Cardiac muscle cell (in vitro differentiated cells and primary cell): ENCODE results near the gene PRKD1. TPM values are rescaled to one million over a fixed set of nuclear protein-coding genes. Genes with fewer than 3 reads are reported as not detected.

Experiments
- DNase-seq, 2 donors: peaks; one replicate each; pipeline versions ENCODE4 v3.0.0 to v3.0.0-alpha.2; 2010 to 2017; ENCODE audit warnings: low read depth in 1 of 2, low spot score in 1 of 2
- H3K27ac ChIP-seq: fragments of 200-600 bp; sonication (generic); 2 replicates; pipeline ENCODE4 v1.5.1; 2016
- H3K27me3 ChIP-seq: fragments of 200-600 bp; sonication (generic); 2 replicates; pipeline ENCODE4 v1.6.0; 2016; ENCODE audit warnings: control low read depth
- H3K36me3 ChIP-seq: fragments of 200-600 bp; sonication (generic); 2 replicates; pipeline ENCODE4 v1.5.1; 2016; ENCODE audit warnings: control low read depth
- H3K4me1 ChIP-seq: fragments of 200-600 bp; sonication (generic); 2 replicates; pipeline ENCODE4 v1.8.1; 2017; ENCODE audit warnings: low read depth, mild to moderate bottlenecking, mixed run types
- H3K4me3 ChIP-seq: fragments of 200-600 bp; sonication (generic); 2 replicates; pipeline ENCODE4 v1.5.1; 2016; ENCODE audit warnings: mild to moderate bottlenecking
- H3K9me3 ChIP-seq: fragments of 200-600 bp; sonication (generic); 2 replicates; pipeline ENCODE4 v1.5.1; 2017; ENCODE audit warnings: low read depth, mild to moderate bottlenecking, control low read depth
- polyA plus RNA-seq: library from polyadenylated mRNA; unstranded; fragments of >200 nt; fragmentation: Nextera tagmentation; extraction: Ambion mirVana; gene quantifications from 2 replicates; pipeline ENCODE4 v1.2.1, GENCODE V29; 2016
- total RNA-seq: library from RNA; depleted of rRNA; stranded (reverse); fragments of >200 nt; gene quantifications from 2 replicates; pipeline ENCODE4 v1.2.3, GENCODE V29; 2016
- TF ChIP-seq, protein P1 (sequence below): IDR thresholded peaks from 2 replicates; pipeline ENCODE4 v1.5.1; 2012; ENCODE audit warnings: low read depth, mild to moderate bottlenecking, low read length

Gene PRKD1
- total and polyA plus RNA-seq, 2 experiments from 2014 or later, result 15.2 to 15.7 TPM

DNA sequence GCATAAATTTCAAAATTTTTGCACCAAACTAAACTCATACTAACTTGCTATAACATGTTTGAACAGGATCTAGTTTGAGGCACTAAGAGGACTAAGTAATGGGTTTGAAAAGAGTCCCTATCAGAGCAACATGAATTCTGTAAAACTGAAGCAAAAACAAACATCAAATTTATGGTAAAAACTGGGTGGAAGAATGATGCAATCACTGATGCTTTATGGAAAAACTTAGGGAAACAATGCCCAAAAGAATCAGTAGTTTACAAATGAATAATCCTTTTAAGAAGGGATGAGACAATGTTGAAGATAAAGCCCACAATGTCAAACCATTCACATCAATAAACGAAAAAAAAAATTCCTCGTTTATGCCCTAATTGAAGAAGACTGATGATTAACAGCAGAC lies 88.9 kb downstream of the PRKD1 start:
- TF ChIP-seq, protein P1, sequence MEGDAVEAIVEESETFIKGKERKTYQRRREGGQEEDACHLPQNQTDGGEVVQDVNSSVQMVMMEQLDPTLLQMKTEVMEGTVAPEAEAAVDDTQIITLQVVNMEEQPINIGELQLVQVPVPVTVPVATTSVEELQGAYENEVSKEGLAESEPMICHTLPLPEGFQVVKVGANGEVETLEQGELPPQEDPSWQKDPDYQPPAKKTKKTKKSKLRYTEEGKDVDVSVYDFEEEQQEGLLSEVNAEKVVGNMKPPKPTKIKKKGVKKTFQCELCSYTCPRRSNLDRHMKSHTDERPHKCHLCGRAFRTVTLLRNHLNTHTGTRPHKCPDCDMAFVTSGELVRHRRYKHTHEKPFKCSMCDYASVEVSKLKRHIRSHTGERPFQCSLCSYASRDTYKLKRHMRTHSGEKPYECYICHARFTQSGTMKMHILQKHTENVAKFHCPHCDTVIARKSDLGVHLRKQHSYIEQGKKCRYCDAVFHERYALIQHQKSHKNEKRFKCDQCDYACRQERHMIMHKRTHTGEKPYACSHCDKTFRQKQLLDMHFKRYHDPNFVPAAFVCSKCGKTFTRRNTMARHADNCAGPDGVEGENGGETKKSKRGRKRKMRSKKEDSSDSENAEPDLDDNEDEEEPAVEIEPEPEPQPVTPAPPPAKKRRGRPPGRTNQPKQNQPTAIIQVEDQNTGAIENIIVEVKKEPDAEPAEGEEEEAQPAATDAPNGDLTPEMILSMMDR, result no peak
- H3K27ac ChIP-seq, result no peak overlapping the region
- DNase-seq, result no peak
- no peak overlapping the region for H3K4me3 ChIP-seq
- no peaks in the 10 kb centered on the region for H3K36me3 ChIP-seq
- H3K4me1 ChIP-seq, result no peaks in the 10 kb centered on the region
- no peaks in the 10 kb centered on the region for H3K27me3 ChIP-seq
- H3K9me3 ChIP-seq, result peaks cover 3% of the 10 kb centered on the region

DNA sequence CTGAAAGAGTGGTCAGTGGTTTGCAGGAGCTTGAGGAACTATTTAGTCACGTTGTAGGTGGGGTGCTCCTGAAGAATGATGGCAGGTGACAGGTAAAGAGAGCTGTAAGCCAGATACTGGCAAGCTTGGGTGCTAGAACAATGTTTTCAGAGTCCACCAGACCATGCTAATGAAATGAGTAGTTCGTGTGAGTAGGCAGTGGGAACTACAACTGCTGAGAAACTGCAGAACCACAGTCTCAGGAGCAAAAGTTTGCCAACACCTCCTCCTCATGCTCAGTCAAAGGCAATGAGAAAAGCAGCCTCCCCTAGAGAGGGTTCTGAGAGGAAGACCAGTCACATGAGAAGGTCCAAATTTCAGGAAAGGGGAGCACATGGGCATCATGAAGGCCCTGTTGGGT lies 91.3 kb downstream of the PRKD1 start:
- no peak overlapping the region for H3K27ac ChIP-seq
- H3K4me3 ChIP-seq, result no peak overlapping the region
- TF ChIP-seq, protein P1, result no peak
- H3K9me3 ChIP-seq, result peaks cover 3% of the 10 kb centered on the region
- H3K4me1 ChIP-seq, result no peaks in the 10 kb centered on the region
- no peak for DNase-seq
- H3K27me3 ChIP-seq, result no peaks in the 10 kb centered on the region
- no peaks in the 10 kb centered on the region for H3K36me3 ChIP-seq

DNA sequence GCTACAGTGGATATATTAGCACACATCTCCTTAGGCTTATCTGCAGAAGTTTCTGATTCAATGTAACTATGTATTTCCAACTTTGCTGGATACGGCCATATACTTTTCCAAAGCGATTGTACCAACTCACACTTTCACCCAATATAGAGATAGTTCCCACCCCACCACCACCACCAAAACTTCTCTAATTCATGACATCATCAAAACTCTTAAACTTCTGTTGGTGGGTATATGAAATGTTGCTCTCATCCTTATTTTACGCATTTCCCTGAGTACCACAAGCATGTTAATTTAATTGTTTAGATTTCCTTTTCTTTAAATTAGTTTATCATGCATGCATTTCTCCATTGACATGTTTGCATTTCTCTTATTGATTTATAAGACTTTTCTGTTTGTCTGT lies 95.6 kb downstream of the PRKD1 start:
- no peaks in the 10 kb centered on the region for H3K4me1 ChIP-seq
- H3K27me3 ChIP-seq, result no peaks in the 10 kb centered on the region
- TF ChIP-seq, protein P1, result no peak
- no peak for DNase-seq
- H3K4me3 ChIP-seq, result no peak overlapping the region
- no peaks in the 10 kb centered on the region for H3K36me3 ChIP-seq
- no peaks in the 10 kb centered on the region for H3K9me3 ChIP-seq
- no peak overlapping the region for H3K27ac ChIP-seq

GRCh38 chr14:29829851-29830250 lies 97.8 kb downstream of the PRKD1 start:
- Histone ChIP-seq H3K4me1 (no peaks in the 10 kb centered on the region), H3K4me3 (no peak overlapping the region), H3K27me3 (no peaks in the 10 kb centered on the region), H3K9me3 (no peaks in the 10 kb centered on the region), H3K27ac (no peak overlapping the region), H3K36me3 (no peaks in the 10 kb centered on the region)
- DNase-seq, result no peak
- TF ChIP-seq, protein P1, result no peak

DNA sequence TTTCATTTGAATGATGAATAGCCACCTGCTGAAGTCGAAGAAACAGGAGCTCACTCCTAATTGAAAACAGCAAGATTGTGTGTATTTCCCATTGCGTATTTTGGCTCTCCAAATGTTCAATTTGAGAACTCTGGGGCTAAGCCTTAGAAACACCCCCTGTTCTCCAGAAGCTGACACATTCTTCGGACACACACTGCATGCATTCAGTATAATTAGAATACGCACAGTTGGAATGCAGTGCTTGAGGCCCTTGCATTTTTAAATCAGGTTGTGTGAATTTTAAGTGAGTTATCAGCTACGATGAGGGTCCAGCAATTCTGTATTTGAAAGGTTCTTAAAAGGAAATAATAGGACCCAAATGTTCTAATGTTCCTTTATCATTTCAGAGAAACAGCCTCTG lies 103.8 kb downstream of the PRKD1 start:
- no peaks in the 10 kb centered on the region for H3K27me3 ChIP-seq
- H3K4me1 ChIP-seq, result peaks cover 35% of the 10 kb centered on the region
- H3K27ac ChIP-seq, result peak overlapping the region; percentile 41
- TF ChIP-seq, protein P1, result no peak
- H3K4me3 ChIP-seq, result no peak overlapping the region
- H3K9me3 ChIP-seq, result no peaks in the 10 kb centered on the region
- DNase-seq, result peak in 1 of 2 donors; percentile 33
- H3K36me3 ChIP-seq, result no peaks in the 10 kb centered on the region

GRCh38 chr14:29822430-29822709 lies 105.3 kb downstream of the PRKD1 start:
- H3K4me3 ChIP-seq, result no peak overlapping the region
- peaks cover 35% of the 10 kb centered on the region for H3K4me1 ChIP-seq
- H3K27ac ChIP-seq, result peak overlapping the region; percentile 86

More at GRCh38 chr14:29822430-29822709, 105.3 kb downstream of the PRKD1 start:
- Histone ChIP-seq H3K27me3 (no peaks in the 10 kb centered on the region), H3K36me3 (no peaks in the 10 kb centered on the region), H3K9me3 (no peaks in the 10 kb centered on the region)
- DNase-seq, result no peak
- TF ChIP-seq, protein P1, result no peak
